ENCODE results near the gene DISC1.
A peak's percentile ranks its signal among the peaks of the same experiment; 100 is the strongest.
"Not testable (repeated sequence)": the region's sequence is repeated elsewhere in the genome, so short reads cannot be mapped to it uniquely, and the experiment has no call there.

Gene DISC1

DNA sequence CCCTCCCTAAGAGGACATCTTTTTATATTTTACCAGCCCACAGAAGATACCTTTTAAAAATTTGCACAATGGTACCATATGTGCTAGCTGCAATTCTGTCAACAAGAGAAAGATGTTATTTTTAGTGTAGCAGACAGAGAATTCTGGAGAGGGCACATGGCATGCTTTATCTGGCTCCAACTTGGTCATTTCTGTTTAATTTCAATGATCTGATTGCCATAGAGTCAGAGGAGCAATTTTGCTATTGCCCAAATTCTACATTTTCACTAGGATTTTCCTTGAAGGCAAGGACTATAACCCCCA, 17.3 kb downstream of the DISC1 start:
- TF ChIP-seq, protein P1, sequence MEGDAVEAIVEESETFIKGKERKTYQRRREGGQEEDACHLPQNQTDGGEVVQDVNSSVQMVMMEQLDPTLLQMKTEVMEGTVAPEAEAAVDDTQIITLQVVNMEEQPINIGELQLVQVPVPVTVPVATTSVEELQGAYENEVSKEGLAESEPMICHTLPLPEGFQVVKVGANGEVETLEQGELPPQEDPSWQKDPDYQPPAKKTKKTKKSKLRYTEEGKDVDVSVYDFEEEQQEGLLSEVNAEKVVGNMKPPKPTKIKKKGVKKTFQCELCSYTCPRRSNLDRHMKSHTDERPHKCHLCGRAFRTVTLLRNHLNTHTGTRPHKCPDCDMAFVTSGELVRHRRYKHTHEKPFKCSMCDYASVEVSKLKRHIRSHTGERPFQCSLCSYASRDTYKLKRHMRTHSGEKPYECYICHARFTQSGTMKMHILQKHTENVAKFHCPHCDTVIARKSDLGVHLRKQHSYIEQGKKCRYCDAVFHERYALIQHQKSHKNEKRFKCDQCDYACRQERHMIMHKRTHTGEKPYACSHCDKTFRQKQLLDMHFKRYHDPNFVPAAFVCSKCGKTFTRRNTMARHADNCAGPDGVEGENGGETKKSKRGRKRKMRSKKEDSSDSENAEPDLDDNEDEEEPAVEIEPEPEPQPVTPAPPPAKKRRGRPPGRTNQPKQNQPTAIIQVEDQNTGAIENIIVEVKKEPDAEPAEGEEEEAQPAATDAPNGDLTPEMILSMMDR (conservative IDR thresholded peaks at IDR 0.05; ENCODE audit: low read depth, low read length): no peak
- H3K4me3 ChIP-seq (ENCODE audit: low read depth, low read length): no peak overlapping the region
- DNase-seq (ENCODE audit: low read depth): no peak

DNA sequence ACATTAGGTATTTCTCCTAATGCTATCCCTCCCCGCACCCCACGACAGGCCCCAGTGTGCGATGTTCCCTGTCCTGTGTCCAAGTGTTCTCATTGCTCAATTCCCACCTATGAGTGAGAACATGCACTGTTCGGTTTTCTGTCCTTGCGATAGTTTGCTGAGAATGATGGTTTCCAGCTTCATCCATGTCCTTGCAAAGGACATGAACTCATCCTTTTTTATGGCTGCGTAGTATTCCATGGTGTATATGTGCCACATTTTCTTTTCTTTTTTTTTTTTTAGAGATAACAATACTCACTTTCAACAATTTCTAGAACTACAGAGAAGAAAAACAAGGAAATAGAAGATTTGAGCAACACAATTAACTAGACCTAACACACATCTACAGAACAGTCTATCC, 19.0 kb downstream of the DISC1 start:
- H3K4me3 ChIP-seq (ENCODE audit: low read depth, low read length); DNase-seq (ENCODE audit: low read depth): not testable (repeated sequence)

DNA sequence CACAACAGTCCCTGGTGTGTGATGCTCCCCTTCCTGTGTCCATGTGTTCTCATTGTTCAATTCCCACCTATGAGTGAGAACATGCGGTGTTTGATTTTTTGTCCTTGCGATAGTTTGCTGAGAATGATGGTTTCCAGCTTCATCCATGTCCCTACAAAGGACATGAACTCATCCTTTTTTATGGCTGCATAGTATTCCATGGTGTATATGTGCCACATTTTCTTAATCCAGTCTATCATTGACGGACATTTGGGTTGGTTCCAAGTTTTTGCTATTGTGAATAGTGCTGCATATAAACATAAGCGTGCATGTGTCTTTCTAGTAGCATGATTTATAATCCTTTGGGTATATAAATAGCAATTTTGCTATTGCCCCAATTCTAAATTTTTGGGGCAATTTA, 19.6 kb downstream of the DISC1 start:
- H3K4me3 ChIP-seq (ENCODE audit: low read depth, low read length); DNase-seq (ENCODE audit: low read depth): not testable (repeated sequence)

DNA sequence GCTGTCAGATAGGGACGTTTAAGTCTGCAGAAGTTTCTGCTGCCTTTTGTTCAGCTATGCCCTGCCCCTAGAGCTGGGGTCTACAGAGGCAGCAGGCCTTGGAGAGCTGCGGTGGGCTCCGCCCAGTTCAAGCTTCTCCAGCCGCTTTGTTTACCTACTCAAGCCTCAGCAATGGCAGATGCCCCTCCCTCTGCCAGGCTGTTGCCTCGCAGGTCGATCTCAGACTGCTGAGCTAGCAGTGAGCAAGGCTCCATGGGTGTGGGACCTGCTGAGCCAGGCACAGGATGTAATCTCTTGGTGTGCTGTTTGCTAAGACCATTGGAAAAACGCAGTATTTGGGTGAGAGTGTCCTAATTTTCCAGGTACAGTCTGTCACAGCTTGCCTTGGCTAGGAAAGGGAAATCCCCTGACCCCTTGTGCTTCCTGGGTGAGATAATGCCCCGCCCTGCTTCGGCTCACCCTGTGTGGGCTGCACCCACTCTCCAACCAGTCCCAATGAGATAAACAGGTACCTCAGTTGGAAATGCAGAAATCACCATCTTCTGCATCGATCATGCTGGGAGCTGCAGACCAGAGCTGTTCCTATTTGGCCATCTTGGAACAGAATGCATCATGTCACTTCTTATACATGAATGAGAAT, 25.2 kb downstream of the DISC1 start:
- H3K4me3 ChIP-seq (ENCODE audit: low read depth, low read length); DNase-seq (ENCODE audit: low read depth): not testable (repeated sequence)

DNA sequence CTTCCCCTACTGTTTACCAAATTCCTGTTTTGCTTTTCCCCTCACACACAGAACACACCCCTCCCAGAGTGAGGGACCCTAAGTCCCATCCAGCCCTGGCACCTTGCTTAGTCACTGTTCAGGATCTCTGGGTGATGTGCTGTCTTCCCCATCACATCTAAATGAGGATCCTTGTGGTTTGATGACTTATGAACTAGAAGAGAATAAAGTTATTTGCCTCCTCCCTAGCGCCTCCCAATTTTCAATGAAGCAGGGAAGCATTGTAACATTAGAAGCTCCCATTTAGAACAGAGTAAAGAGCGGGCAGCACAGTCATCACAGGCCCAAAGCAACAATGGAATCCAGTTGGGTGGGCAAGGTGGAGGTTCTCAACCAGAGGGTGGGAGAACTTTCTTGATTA, 27.0 kb downstream of the DISC1 start:
- TF ChIP-seq, protein P1 (conservative IDR thresholded peaks at IDR 0.05; ENCODE audit: low read depth, low read length): no peak
- no peak overlapping the region for H3K4me3 ChIP-seq (ENCODE audit: low read depth, low read length)
- DNase-seq (ENCODE audit: low read depth): no peak

DNA sequence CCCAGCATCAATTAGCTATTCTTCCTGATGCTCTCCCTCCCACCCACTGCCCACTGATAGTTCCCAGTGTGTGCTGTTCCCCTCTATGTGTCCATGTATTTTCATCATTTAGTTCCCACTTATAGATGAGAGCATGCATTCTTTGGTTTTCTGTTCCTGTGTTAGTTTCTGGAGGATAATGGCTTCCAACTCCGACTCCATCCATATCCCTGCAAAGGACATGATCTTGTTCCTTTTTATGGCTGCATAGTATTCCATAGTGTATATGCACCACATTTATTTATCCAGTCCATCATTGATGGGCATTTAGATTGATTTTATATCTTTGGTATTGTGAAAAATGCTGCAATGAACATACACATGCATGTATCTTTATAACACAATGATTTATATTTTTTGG, 30.2 kb downstream of the DISC1 start:
- no peak overlapping the region for H3K4me3 ChIP-seq (ENCODE audit: low read depth, low read length)
- TF ChIP-seq, protein P1 (conservative IDR thresholded peaks at IDR 0.05; ENCODE audit: low read depth, low read length): no peak
- no peak for DNase-seq (ENCODE audit: low read depth)

DNA sequence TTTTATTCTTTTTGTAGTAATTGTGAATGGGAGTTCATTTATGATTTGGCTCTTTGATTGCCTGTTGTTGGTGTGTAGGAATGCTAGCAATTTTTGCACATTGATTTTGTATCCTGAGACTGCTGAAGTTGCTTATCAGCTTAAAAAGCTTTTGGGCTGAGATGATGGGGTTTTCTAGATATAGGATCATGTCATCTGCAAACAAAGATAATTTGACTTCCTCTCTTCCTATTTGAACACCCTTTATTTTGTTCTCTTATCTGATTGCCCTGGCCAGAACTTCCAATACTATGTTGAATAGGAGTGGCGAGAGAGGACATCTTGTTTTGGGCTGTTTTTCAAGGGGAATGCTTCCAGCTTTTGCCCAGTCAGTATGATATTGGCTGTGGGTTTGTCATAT, 31.6 kb downstream of the DISC1 start:
- not testable (repeated sequence) for H3K4me3 ChIP-seq (ENCODE audit: low read depth, low read length); DNase-seq (ENCODE audit: low read depth)

DNA sequence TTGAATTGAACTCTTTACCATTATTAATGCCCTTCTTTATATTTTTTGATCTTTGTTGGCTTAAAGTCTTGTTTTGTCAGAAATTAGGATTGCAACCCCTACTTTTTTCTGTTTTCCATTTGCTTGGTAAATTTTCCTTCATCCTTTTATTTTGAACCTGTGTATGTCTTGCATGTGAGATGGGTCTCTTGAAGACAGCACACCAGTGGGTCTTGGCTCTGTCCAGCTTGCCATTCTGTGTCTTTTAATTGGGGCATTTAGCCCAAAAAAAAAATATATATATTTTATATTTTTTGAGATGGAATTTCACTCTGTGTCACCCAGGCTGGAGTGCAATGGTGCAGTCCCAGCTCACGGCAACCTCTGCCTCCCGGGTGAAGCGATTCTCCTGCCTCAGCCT, 33.6 kb downstream of the DISC1 start:
- no peak overlapping the region for H3K4me3 ChIP-seq (ENCODE audit: low read depth, low read length)
- DNase-seq (ENCODE audit: low read depth): no peak
- TF ChIP-seq, protein P1 (conservative IDR thresholded peaks at IDR 0.05; ENCODE audit: low read depth, low read length): no peak

DNA sequence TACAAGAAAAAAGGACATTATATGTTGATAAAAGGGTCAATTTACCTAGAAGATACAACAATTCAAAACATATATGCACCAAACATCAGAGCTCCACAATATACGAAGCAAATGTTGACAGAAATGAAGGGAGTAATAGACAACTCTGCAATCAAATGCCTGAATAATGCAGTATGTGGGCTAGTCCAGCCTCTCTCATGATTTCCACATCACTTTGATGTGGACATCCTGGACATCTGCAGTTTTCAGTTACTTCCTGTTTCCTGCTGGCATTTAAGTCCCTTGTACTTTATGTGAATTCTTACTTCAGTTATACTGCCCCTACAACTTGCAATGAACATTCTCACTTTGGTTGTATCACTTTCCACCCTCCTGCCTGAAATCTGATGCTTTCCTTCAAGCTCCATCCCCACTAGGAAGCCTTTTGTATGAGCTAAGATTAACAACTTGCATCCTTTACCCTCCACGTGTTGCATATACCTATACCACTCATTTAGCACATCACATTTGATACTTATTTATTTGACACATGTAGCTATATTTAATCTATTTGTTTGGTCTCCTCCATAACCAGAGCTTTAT, 36.7 kb downstream of the DISC1 start:
- DNase-seq (ENCODE audit: low read depth): peak; percentile 79
- TF ChIP-seq, protein P1 (conservative IDR thresholded peaks at IDR 0.05; ENCODE audit: low read depth, low read length): no peak
- no peak overlapping the region for H3K4me3 ChIP-seq (ENCODE audit: low read depth, low read length)
